HG02678 (cell line): ENCODE data around the gene ZNF581.

Experiments used
- ATAC-seq: cut with Tn5 transposase; IDR thresholded peaks from one replicate; pipeline ENCODE4 v1.9.1; 2021; ENCODE audit warnings: mild to moderate bottlenecking, moderate library complexity; ENCODE audit not compliant: unreplicated experiment

Gene ZNF581

GRCh38 chr19:55692681-55693081 lies 49.2 kb downstream of the ZNF581 start:
- no peak for ATAC-seq

DNA sequence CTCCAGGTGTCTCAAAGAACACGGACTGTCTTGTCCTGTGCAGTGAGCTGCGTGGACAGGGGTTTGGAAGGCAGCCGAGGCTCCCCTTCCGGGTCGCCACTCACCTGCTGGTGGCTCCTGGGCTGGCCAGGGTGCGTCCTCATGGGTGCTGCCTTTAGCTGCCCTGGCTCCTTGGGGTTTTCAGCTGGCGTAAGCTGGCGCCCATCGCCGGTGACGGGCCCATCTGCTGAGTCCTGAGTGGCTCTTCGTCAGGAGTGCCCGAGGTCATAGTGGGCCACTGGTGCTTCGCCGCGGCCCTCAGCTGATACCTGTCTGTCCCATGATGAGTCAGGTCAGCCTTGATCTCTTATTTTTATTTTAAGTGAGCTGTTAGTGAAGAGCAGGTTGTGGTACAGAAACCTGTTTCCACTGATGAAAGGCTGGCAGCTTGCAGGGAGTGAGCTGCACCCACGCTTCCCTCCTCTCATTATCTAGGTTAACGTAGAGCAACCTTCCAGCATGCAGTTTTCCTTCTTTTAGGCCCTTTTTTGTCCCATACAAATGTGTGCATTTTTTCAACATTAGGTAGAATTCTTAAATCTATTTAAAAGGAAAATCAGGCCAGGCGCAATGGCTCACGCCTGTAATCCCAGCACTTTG lies 50.0 kb downstream of the ZNF581 start:
- ATAC-seq, result no peak

DNA sequence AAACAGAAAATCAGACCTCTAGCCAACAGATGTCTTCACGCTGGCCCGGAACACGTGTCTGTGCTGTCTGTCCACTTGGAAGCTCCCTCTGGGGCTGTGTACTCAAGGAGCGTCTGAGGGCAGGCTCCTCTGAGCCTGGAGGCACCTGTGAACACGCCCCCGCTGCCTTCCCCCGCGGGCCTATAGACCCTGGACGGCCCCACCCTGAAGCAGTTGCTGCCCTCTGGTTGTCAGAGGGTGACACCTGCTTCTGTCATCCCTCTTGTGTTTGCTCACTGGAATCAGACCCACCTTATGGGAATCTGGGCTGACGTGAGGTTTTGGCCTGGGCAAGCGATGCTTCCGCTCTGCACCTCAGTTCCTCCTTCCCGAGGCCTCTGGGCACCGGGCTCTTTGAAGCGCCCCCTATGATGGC lies 50.8 kb downstream of the ZNF581 start:
- ATAC-seq, result no peak

DNA sequence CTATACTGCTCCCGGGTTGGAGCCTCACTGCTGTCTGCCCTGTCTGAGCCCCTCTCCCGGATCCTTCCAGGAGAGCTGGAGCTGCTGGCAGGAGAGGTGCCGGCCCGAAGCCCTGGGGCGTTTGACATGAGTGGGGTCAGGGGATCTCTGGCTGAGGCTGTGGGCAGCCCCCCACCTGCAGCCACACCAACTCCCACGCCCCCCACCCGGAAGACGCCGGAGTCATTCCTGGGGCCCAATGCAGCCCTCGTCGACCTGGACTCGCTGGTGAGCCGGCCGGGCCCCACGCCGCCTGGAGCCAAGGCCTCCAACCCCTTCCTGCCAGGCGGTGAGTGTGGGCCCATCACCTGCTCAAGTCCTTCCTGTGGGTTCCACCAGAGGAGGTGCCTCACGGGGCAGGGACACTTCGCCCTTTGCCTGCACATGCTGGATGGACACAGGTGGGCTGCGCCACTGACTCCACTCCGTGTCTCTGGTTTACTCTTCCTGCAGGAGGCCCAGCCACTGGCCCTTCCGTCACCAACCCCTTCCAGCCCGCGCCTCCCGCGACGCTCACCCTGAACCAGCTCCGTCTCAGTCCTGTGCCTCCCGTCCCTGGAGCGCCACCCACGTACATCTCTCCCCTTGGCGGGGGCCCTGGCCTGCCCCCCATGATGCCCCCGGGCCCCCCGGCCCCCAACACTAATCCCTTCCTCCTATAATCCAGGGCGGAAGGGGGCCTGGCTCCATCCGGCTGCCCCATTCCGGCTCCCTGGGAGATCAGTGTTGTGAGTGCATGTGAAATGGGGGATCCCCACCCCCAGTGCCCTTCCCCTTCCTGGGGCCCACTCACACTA lies 51.4 kb downstream of the ZNF581 start:
- ATAC-seq, result no peak
